Gastrocnemius medialis (tissue), 4 donors: ENCODE results near the gene TLE4. TPM values are rescaled to one million over a fixed set of nuclear protein-coding genes. Genes with fewer than 3 reads are reported as not detected.

ENCODE experiments used
- ATAC-seq, 2 donors: fragments of 150-250 bp; one replicate each; pipeline ENCODE4 v1.9.1; 2016
- DNase-seq, 2 donors: peaks; one replicate each; pipeline ENCODE4 v3.0.0-alpha.2; 2019
- H3K27ac ChIP-seq, 4 donors: fragments of 200-600 bp; sonication (generic); 1 replicate in 1 of 4; 2 replicates in 3 of 4; pipeline ENCODE4 v1.5.1; 2016 to 2018; ENCODE audit warnings: mild to moderate bottlenecking in 2 of 4, moderate library complexity in 1 of 4
- H3K27me3 ChIP-seq, 3 donors: fragments of 200-600 bp; sonication (generic) in 2 of 3; 1 replicate in 1 of 3; 2 replicates in 2 of 3; pipeline versions ENCODE4 v1.5.1 to v1.6.0; 2016 to 2019; ENCODE audit warnings: mild to moderate bottlenecking in 1 of 3, moderate library complexity in 1 of 3
- H3K36me3 ChIP-seq, 2 donors: fragments of 200-600 bp; sonication (generic) in 1 of 2; one replicate each; pipeline ENCODE4 v1.5.1; 2017 to 2018
- H3K4me1 ChIP-seq, 2 donors: fragments of 200-600 bp; sonication (generic) in 1 of 2; one replicate each; pipeline ENCODE4 v1.5.1; 2016 to 2017; ENCODE audit warnings: mild to moderate bottlenecking in 2 of 2
- H3K4me3 ChIP-seq, 4 donors: fragments of 200-600 bp; sonication (generic) in 3 of 4; 1 replicate in 1 of 4; 2 replicates in 3 of 4; pipeline ENCODE4 v1.5.1; 2016 to 2019; ENCODE audit warnings: mild to moderate bottlenecking in 2 of 4
- H3K9me3 ChIP-seq, 3 donors: fragments of 200-600 bp; sonication (generic) in 2 of 3; 1 replicate in 1 of 3; 2 replicates in 2 of 3; pipeline ENCODE4 v1.5.1; 2016 to 2019
- POLR2A ChIP-seq, 2 donors: fragments of 450-650 bp; IDR thresholded peaks; one replicate each; pipeline ENCODE4 v1.6.1; 2017; ENCODE audit warnings: antibody characterized with exemption in 2 of 2, mild to moderate bottlenecking in 2 of 2, moderate library complexity in 2 of 2
- in situ Hi-C, 4 donors: fragments of 200-750 bp; cut with MboI; loops; one replicate each; pipeline versions ENCODE4 v1.15.0 to v1.8.0; 2017; ENCODE audit warnings: low sequenced_read_pairs in 4 of 4
- intact Hi-C: fragments of 100-400 bp; cut with DNase I; formaldehyde crosslinking; loops from one replicate; pipeline ENCODE4 v1.15.1; 2023; ENCODE audit warnings: low total_unique reads
- total RNA-seq, 4 donors: library from RNA; depleted of rRNA; stranded (reverse); fragments of >200 nt; gene quantifications; one replicate each; pipeline versions ENCODE4 v1.1.0 to v1.2.3, GENCODE V29; 2016
- TF ChIP-seq, protein P1 (sequence below), 5 experiments: fragments of 450-650 bp in 3 of 5; fragments of 200-600 bp in 2 of 5; sonication (generic) in 2 of 5; IDR thresholded peaks in 4 of 5; conservative IDR thresholded peaks in 1 of 5; 1 replicate in 4 of 5; 2 replicates in 1 of 5; pipeline ENCODE4 v1.5.1; 2016 to 2019; ENCODE audit warnings: antibody characterized with exemption in 5 of 5, mild to moderate bottlenecking in 3 of 5, moderate library complexity in 3 of 5

Gene TLE4
- total RNA-seq, 4 donors from 2014 or later, result 30.1 to 64.6 (median 43.4) TPM

DNA sequence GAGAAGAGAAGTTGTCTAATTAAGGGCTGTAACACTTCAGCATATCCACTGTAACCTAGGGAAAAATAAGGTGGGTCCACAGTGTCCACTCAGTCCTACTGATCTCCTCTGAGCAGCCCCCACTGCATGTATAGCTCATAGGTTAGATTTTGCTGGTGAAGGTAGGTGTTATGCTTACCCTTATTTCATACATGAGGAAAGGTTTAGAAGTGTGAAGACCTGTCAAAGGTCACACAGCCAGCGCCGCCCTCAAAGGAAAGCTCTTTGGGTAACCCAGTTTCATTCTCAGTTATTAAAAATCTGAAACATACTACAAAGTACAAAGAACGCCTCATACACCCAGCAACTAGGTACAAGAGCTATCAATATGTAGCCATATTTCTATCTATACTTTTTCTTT, 87.2 kb downstream of the TLE4 start:
- in situ Hi-C loops (loop anchor here in 1 of 4 donors (25.0 kb wide), 1 partner anchor 103 kb away; no protein-coding TSS in a partner anchor), intact Hi-C loops (no loop called here)
- Histone ChIP-seq H3K27ac (no peak overlapping the region), H3K4me1 (peaks cover 21 to 23% of the 10 kb centered on the region in 2 donors), H3K4me3 (no peak overlapping the region), H3K9me3 (no peaks in the 10 kb centered on the region), H3K36me3 (peaks cover 0 to 4% of the 10 kb centered on the region in 2 donors), H3K27me3 (no peaks in the 10 kb centered on the region)
- no peak for DNase-seq
- no peak for ATAC-seq
- no peak for TF ChIP-seq POLR2A (IDR thresholded peaks at IDR 0.05)
- TF ChIP-seq, protein P1, sequence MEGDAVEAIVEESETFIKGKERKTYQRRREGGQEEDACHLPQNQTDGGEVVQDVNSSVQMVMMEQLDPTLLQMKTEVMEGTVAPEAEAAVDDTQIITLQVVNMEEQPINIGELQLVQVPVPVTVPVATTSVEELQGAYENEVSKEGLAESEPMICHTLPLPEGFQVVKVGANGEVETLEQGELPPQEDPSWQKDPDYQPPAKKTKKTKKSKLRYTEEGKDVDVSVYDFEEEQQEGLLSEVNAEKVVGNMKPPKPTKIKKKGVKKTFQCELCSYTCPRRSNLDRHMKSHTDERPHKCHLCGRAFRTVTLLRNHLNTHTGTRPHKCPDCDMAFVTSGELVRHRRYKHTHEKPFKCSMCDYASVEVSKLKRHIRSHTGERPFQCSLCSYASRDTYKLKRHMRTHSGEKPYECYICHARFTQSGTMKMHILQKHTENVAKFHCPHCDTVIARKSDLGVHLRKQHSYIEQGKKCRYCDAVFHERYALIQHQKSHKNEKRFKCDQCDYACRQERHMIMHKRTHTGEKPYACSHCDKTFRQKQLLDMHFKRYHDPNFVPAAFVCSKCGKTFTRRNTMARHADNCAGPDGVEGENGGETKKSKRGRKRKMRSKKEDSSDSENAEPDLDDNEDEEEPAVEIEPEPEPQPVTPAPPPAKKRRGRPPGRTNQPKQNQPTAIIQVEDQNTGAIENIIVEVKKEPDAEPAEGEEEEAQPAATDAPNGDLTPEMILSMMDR (IDR thresholded peaks at IDR 0.05 in 4 of 5, conservative IDR thresholded peaks at IDR 0.05 in 1 of 5), result no peak

DNA sequence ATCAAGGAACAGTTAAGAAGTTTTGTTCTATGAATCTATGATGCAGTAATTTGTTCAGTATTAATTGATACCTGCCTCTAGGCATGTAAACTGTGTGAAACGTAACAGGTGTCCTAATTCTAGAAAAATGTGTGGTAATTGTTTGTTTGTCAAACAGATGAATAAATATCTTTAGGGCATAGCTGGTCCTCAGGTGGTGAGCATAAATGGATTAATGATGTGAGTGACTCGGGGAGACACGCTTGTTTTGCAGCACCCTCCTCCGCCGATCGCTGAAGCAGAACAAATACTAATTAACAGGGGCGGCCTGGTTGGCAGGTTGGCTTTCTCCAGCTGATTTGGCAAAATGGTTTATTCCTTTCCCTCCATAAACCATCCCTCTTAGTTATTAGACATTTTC, 88.8 kb downstream of the TLE4 start:
- DNase-seq (no peak), ATAC-seq (no peak)
- Histone ChIP-seq H3K36me3 (peaks cover 0 to 4% of the 10 kb centered on the region in 2 donors), H3K9me3 (no peaks in the 10 kb centered on the region), H3K4me3 (no peak overlapping the region), H3K27ac (no peak overlapping the region), H3K4me1 (peaks cover 21 to 29% of the 10 kb centered on the region in 2 donors), H3K27me3 (no peaks in the 10 kb centered on the region)
- intact Hi-C loops (no loop called here), in situ Hi-C loops (loop anchor here in 1 of 4 donors (25.0 kb wide), 1 partner anchor 102 kb away; no protein-coding TSS in a partner anchor)
- no peak for TF ChIP-seq POLR2A (IDR thresholded peaks at IDR 0.05)
- TF ChIP-seq, protein P1 (IDR thresholded peaks at IDR 0.05 in 4 of 5, conservative IDR thresholded peaks at IDR 0.05 in 1 of 5), result no peak

DNA sequence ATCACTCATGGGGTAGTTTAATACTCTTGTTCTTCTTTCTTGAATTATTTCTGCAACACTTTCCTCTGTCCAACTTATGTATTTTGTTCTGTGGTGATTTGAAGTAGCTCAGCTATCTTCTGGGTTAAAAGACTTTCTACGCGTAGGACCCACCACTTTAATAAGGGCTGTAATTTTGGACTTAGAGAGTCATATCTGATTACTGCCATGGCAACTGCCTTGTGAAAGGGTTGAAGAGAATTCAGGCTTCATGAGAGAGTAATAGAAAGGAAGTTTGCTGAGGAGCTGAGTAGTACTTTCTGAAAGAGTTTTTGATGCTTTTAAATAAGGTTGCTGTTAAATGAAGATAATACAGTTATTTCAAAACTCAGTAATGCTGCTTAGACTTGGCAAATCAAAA, 89.5 kb downstream of the TLE4 start:
- Histone ChIP-seq H3K36me3 (peaks cover 0 to 4% of the 10 kb centered on the region in 2 donors), H3K4me1 (peaks cover 21 to 29% of the 10 kb centered on the region in 2 donors), H3K27me3 (no peaks in the 10 kb centered on the region), H3K27ac (no peak overlapping the region), H3K9me3 (no peaks in the 10 kb centered on the region), H3K4me3 (no peak overlapping the region)
- in situ Hi-C loops, result loop anchor here in 1 of 4 donors (25.0 kb wide), 1 partner anchor 101 kb away; no protein-coding TSS in a partner anchor
- DNase-seq (no peak), ATAC-seq (no peak)
- intact Hi-C loops, result no loop called here
- no peak for TF ChIP-seq POLR2A (IDR thresholded peaks at IDR 0.05)
- TF ChIP-seq, protein P1 (IDR thresholded peaks at IDR 0.05 in 4 of 5, conservative IDR thresholded peaks at IDR 0.05 in 1 of 5), result no peak

DNA sequence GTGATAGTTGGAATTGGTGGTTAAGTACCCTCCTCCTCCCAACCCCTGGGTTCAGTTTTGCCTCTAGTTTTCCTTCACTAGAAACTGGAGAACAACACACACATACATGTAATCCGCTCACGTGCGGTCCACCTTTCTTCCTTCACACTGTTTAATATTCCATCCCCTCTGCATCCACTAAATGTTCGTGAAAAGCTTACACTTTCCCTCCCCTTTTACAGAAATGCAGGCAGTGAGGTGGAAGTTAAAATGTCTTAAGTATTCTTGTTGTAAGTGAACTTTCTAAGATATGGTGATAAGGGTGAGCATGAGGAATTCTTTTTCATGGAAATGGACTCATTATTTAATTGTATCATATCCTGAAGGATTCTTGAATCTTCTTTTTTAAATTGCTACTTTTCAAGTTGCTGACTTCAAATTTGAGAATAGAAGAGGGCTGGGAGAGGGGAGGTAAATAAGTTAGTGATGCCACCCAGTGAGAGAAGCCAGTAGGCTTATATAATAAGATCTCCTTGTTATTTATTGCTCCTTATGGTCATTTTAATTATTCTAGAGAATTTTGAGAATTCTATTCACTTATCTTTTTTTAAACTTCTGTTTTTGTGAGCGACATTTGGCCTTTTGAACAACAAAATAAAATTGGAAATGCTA, 90.2 kb downstream of the TLE4 start:
- H3K4me1 ChIP-seq, result peaks cover 21 to 29% of the 10 kb centered on the region in 2 donors
- H3K4me3 ChIP-seq, result no peak overlapping the region
- ATAC-seq (no peak), DNase-seq (no peak)
- H3K36me3 ChIP-seq, result peaks cover 0 to 2% of the 10 kb centered on the region in 2 donors
- H3K27me3 ChIP-seq, result no peaks in the 10 kb centered on the region
- TF ChIP-seq POLR2A (IDR thresholded peaks at IDR 0.05), result no peak
- in situ Hi-C loops, result loop anchor here in 1 of 4 donors (25.0 kb wide), 1 partner anchor 100 kb away; no protein-coding TSS in a partner anchor
- H3K27ac ChIP-seq, result no peak overlapping the region
- intact Hi-C loops, result no loop called here
- no peaks in the 10 kb centered on the region for H3K9me3 ChIP-seq

DNA sequence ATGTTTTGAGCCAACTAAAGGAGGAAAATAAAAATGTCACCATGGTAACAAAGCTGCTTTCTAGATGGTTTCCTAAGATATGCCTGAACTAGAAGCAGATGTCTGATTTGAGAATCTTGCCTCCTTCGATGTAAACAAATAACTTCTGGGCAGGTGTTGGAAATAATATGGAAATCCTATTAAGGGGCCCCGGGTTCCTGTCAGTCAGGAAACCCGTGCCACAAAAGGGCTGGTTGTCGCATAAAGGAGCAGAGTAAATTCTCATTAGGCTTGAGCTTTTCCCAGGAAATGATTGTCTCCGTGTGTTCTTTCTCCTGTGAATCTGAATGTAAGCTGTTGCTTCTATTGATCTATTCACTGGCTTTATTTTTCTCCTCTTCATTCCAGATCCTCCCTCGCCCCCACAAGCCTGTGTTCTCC, 90.8 kb downstream of the TLE4 start:
- no peak for ATAC-seq
- in situ Hi-C loops, result loop anchor here in 1 of 4 donors (25.0 kb wide), 1 partner anchor 100 kb away; no protein-coding TSS in a partner anchor
- intact Hi-C loops, result no loop called here
- Histone ChIP-seq H3K9me3 (no peaks in the 10 kb centered on the region), H3K36me3 (no peaks in the 10 kb centered on the region), H3K27ac (no peak overlapping the region), H3K4me3 (no peak overlapping the region), H3K27me3 (no peaks in the 10 kb centered on the region), H3K4me1 (peaks cover 21 to 29% of the 10 kb centered on the region in 2 donors)
- TF ChIP-seq, protein P1 (IDR thresholded peaks at IDR 0.05 in 4 of 5, conservative IDR thresholded peaks at IDR 0.05 in 1 of 5), result no peak
- TF ChIP-seq POLR2A (IDR thresholded peaks at IDR 0.05), result no peak
- no peak for DNase-seq
